Stimulated activated effector memory CD8-positive, alpha-beta T cell treated with anti-CD3 and anti-CD28 coated beads, Interleukin-12 subunit alpha, Interleukin-12 subunit beta, amount 100 ng/mL, for 72 hours (primary cell): Measurements from ENCODE around the gene AP1AR.
A peak's percentile ranks its signal among the peaks of the same experiment; 100 is the strongest.

Experiments used
- ATAC-seq: fragments of 150-1000 bp; cut with Tn5 transposase; 2 replicates; pipeline ENCODE4 v1.10.0; 2021
- DNase-seq, 2 donors: peaks; one replicate each; pipeline ENCODE4 v3.0.0; 2021 to 2022; ENCODE audit warnings: low spot score in 2 of 2
- H3K27ac Mint-ChIP-seq: one replicate; pipeline ENCODE4 v1.8.0; 2022; ENCODE audit warnings: mild to moderate bottlenecking, mixed read lengths
- H3K36me3 Mint-ChIP-seq: one replicate; pipeline ENCODE4 v1.8.0; 2022; ENCODE audit warnings: mild to moderate bottlenecking, mixed read lengths
- H3K4me1 Mint-ChIP-seq: one replicate; pipeline ENCODE4 v1.8.0; 2022; ENCODE audit warnings: mixed read lengths
- H3K4me3 Mint-ChIP-seq: one replicate; pipeline ENCODE4 v1.8.0; 2022; ENCODE audit warnings: mild to moderate bottlenecking, mixed read lengths
- H3K9me3 Mint-ChIP-seq: one replicate; pipeline ENCODE4 v1.8.0; 2022; ENCODE audit warnings: mixed read lengths

AP1AR gene

GRCh38 chr4:112210777-112211176, 20.8 kb upstream of the AP1AR start:
- H3K27ac Mint-ChIP-seq, result no peak overlapping the region
- H3K4me3 Mint-ChIP-seq, result no peak overlapping the region
- no peaks in the 10 kb centered on the region for H3K9me3 Mint-ChIP-seq
- ATAC-seq (no peak), DNase-seq (no peak)
- H3K4me1 Mint-ChIP-seq, result peaks cover 6% of the 10 kb centered on the region
- H3K36me3 Mint-ChIP-seq, result no peaks in the 10 kb centered on the region

GRCh38 chr4:112213091-112213490, 18.5 kb upstream of the AP1AR start:
- Mint-ChIP-seq H3K9me3 (no peaks in the 10 kb centered on the region), H3K27ac (no peak overlapping the region), H3K4me3 (no peak overlapping the region), H3K36me3 (no peaks in the 10 kb centered on the region), H3K4me1 (peaks cover 6% of the 10 kb centered on the region)
- ATAC-seq (no peak), DNase-seq (no peak)

GRCh38 chr4:112213856-112214255, 17.7 kb upstream of the AP1AR start:
- Mint-ChIP-seq H3K27ac (no peak overlapping the region), H3K4me1 (peaks cover 6% of the 10 kb centered on the region), H3K9me3 (no peaks in the 10 kb centered on the region), H3K36me3 (no peaks in the 10 kb centered on the region), H3K4me3 (no peak overlapping the region)
- DNase-seq (no peak), ATAC-seq (no peak)

- Mint-ChIP-seq H3K27ac (no peak overlapping the region), H3K4me1 (peaks cover 6% of the 10 kb centered on the region)
- DNase-seq, result no peak
These were observed 17.0 kb upstream of the AP1AR start for GRCh38 chr4:112214390-112215264.

GRCh38 chr4:112219826-112220366, 11.7 kb upstream of the AP1AR start:
- ATAC-seq, result no peak
- H3K27ac Mint-ChIP-seq, result no peak overlapping the region

More at GRCh38 chr4:112214390-112215264, 17.0 kb upstream of the AP1AR start:
- peak; percentile 72 for ATAC-seq
- Mint-ChIP-seq H3K4me3 (no peak overlapping the region), H3K9me3 (no peaks in the 10 kb centered on the region), H3K36me3 (no peaks in the 10 kb centered on the region)

GRCh38 chr4:112222219-112222955, 9.2 kb upstream of the AP1AR start:
- Mint-ChIP-seq H3K36me3 (no peaks in the 10 kb centered on the region), H3K4me3 (no peak overlapping the region), H3K27ac (no peak overlapping the region), H3K9me3 (no peaks in the 10 kb centered on the region), H3K4me1 (no peaks in the 10 kb centered on the region)
- no peak for ATAC-seq
- DNase-seq, result no peak

More at GRCh38 chr4:112219826-112220366, 11.7 kb upstream of the AP1AR start:
- no peak overlapping the region for H3K4me3 Mint-ChIP-seq
- H3K4me1 Mint-ChIP-seq, result no peaks in the 10 kb centered on the region
- H3K9me3 Mint-ChIP-seq, result no peaks in the 10 kb centered on the region
- H3K36me3 Mint-ChIP-seq, result no peaks in the 10 kb centered on the region
- DNase-seq, result no peak

GRCh38 chr4:112225157-112225556, 6.4 kb upstream of the AP1AR start:
- Mint-ChIP-seq H3K4me1 (no peaks in the 10 kb centered on the region), H3K9me3 (no peaks in the 10 kb centered on the region), H3K4me3 (no peak overlapping the region), H3K27ac (no peak overlapping the region), H3K36me3 (no peaks in the 10 kb centered on the region)
- no peak for DNase-seq
- ATAC-seq, result no peak

- H3K4me3 Mint-ChIP-seq, result peak overlapping the region; percentile 93
- peaks cover 17% of the 10 kb centered on the region for H3K4me1 Mint-ChIP-seq
- DNase-seq (peak; percentile 94 to 98), ATAC-seq (peak; percentile 93)
- H3K27ac Mint-ChIP-seq, result peak overlapping the region; percentile 97
- H3K36me3 Mint-ChIP-seq, result peaks cover 15% of the 10 kb centered on the region
- H3K9me3 Mint-ChIP-seq, result no peaks in the 10 kb centered on the region
These were observed 458 bp upstream of the AP1AR start for GRCh38 chr4:112230879-112231778.

GRCh38 chr4:112234952-112235609, 3.5 kb downstream of the AP1AR start:
- no peak overlapping the region for H3K27ac Mint-ChIP-seq
- ATAC-seq (no peak), DNase-seq (no peak)
- peaks cover 30% of the 10 kb centered on the region for H3K4me1 Mint-ChIP-seq
- H3K4me3 Mint-ChIP-seq, result no peak overlapping the region
- H3K9me3 Mint-ChIP-seq, result no peaks in the 10 kb centered on the region
- H3K36me3 Mint-ChIP-seq, result peaks cover 15% of the 10 kb centered on the region

GRCh38 chr4:112236040-112236439, 4.5 kb downstream of the AP1AR start:
- H3K9me3 Mint-ChIP-seq, result no peaks in the 10 kb centered on the region
- no peak overlapping the region for H3K4me3 Mint-ChIP-seq
- no peak overlapping the region for H3K27ac Mint-ChIP-seq
- ATAC-seq (no peak), DNase-seq (no peak)
- peaks cover 31% of the 10 kb centered on the region for H3K4me1 Mint-ChIP-seq
- H3K36me3 Mint-ChIP-seq, result peaks cover 11% of the 10 kb centered on the region

- no peaks in the 10 kb centered on the region for H3K9me3 Mint-ChIP-seq
- DNase-seq (no peak), ATAC-seq (peak; percentile 68)
- H3K4me3 Mint-ChIP-seq, result no peak overlapping the region
- peaks cover 30% of the 10 kb centered on the region for H3K4me1 Mint-ChIP-seq
- no peaks in the 10 kb centered on the region for H3K36me3 Mint-ChIP-seq
- H3K27ac Mint-ChIP-seq, result no peak overlapping the region
These were observed 7.2 kb downstream of the AP1AR start for GRCh38 chr4:112238833-112239232.

GRCh38 chr4:112245383-112245782, 13.8 kb downstream of the AP1AR start:
- ATAC-seq (no peak), DNase-seq (no peak)
- Mint-ChIP-seq H3K36me3 (no peaks in the 10 kb centered on the region), H3K4me3 (no peak overlapping the region), H3K27ac (no peak overlapping the region), H3K4me1 (peaks cover 9% of the 10 kb centered on the region), H3K9me3 (no peaks in the 10 kb centered on the region)

- H3K4me1 Mint-ChIP-seq, result peaks cover 7% of the 10 kb centered on the region
These were observed 15.4 kb downstream of the AP1AR start for GRCh38 chr4:112247021-112247420.

GRCh38 chr4:112251019-112251643, 19.5 kb downstream of the AP1AR start:
- H3K36me3 Mint-ChIP-seq, result peaks cover 5% of the 10 kb centered on the region
- no peaks in the 10 kb centered on the region for H3K4me1 Mint-ChIP-seq
- DNase-seq (no peak), ATAC-seq (peak; percentile 76)
- no peak overlapping the region for H3K4me3 Mint-ChIP-seq
- no peaks in the 10 kb centered on the region for H3K9me3 Mint-ChIP-seq
- no peak overlapping the region for H3K27ac Mint-ChIP-seq

More at GRCh38 chr4:112247021-112247420, 15.4 kb downstream of the AP1AR start:
- no peaks in the 10 kb centered on the region for H3K9me3 Mint-ChIP-seq
- no peak overlapping the region for H3K27ac Mint-ChIP-seq
- no peak for DNase-seq
- no peaks in the 10 kb centered on the region for H3K36me3 Mint-ChIP-seq
- no peak for ATAC-seq
- H3K4me3 Mint-ChIP-seq, result no peak overlapping the region
